MCF 10A (cell line): ENCODE results near the gene SGCD. TPM values are rescaled to one million over a fixed set of nuclear protein-coding genes. Genes with fewer than 3 reads are reported as not detected.
A peak's percentile ranks its signal among the peaks of the same experiment; 100 is the strongest.

Experiments
- BruUV-seq: library from RNA; stranded (reverse); fragments of 400-500 nt; replicated peaks from 2 replicates; lab custom pipeline; 2021; lab: Mats Ljungman, UMichigan
- CTCF ChIA-PET: fragments of 300-600 bp; sonication (Branson Sonifier 250); formaldehyde crosslinking; extraction: SDS; loops from one replicate; lab custom pipeline; 2021; ENCODE audit warnings: antibody characterized with exemption, inconsistent platforms; lab: Yijun Ruan, JAX
- POLR2A ChIA-PET: fragments of 300-600, 350-650 bp; sonication (Branson Sonifier 250); formaldehyde crosslinking; extraction: SDS; loops from one replicate; lab custom pipeline; 2020; ENCODE audit warnings: antibody characterized with exemption, inconsistent platforms; lab: Yijun Ruan, JAX
- DNase-seq: peaks from one replicate; pipeline ENCODE4 v3.0.0-alpha.2; 2018; ENCODE audit not compliant: unreplicated experiment
- H3K27ac Mint-ChIP-seq: one replicate; pipeline ENCODE4 v1.8.0; 2022; ENCODE audit warnings: mild to moderate bottlenecking, low read depth, mixed read lengths; ENCODE audit not compliant: unreplicated experiment
- H3K27me3 Mint-ChIP-seq: one replicate; pipeline ENCODE4 v1.8.0; 2022; ENCODE audit warnings: mixed read lengths; ENCODE audit not compliant: insufficient read depth, unreplicated experiment
- H3K36me3 Mint-ChIP-seq: one replicate; pipeline ENCODE4 v1.8.0; 2022; ENCODE audit warnings: mild to moderate bottlenecking, moderate library complexity, mixed read lengths; ENCODE audit not compliant: insufficient read depth, unreplicated experiment
- H3K4me1 Mint-ChIP-seq: one replicate; pipeline ENCODE4 v1.8.0; 2022; ENCODE audit warnings: mixed read lengths; ENCODE audit not compliant: insufficient read depth, unreplicated experiment
- H3K4me3 Mint-ChIP-seq: one replicate; pipeline ENCODE4 v1.8.0; 2022; ENCODE audit warnings: mild to moderate bottlenecking, moderate library complexity, mixed read lengths; ENCODE audit not compliant: unreplicated experiment
- H3K9me3 Mint-ChIP-seq: one replicate; pipeline ENCODE4 v1.8.0; 2022; ENCODE audit warnings: mixed read lengths; ENCODE audit not compliant: unreplicated experiment
- intact Hi-C: fragments of 100-400 bp; cut with micrococcal nuclease; formaldehyde crosslinking; loops from 2 replicates; pipeline ENCODE4 v1.14.1; 2022
- total RNA-seq: library from RNA; stranded (reverse); gene quantifications from 2 replicates; pipeline ENCODE4 v1.2.3, GENCODE V29; 2022
- TF ChIP-seq, protein P1 (sequence below): fragments of 200-600 bp; IDR thresholded peaks from one replicate; pipeline ENCODE4 v1.8.0; 2022; ENCODE audit warnings: antibody characterized with exemption, mild to moderate bottlenecking; ENCODE audit not compliant: unreplicated experiment

The SGCD gene
- total RNA-seq, 1 experiment from 2014 or later: 0.14 TPM

DNA sequence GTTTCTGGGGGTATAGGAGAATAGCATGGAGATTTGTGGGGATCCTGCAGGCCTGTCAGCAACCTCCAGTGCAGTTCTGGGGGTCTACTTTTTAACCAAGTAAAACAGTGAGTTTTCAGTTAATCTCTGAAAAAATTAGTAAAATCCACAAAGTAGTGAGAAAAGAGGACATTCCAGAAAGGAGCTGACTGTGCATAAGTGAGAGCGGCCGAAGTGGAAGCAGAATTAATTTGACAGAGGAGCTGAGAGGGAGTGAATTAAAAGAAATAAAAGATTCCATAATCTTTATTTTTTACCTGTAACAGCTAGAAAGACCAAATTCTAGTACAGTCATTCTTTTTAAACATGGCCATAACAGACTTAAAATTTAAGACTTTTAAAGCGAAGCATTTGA lies 149.2 kb downstream of the SGCD start:
- intact Hi-C loops: loop anchor here (10.0 kb wide), 2 partner anchors 341 to 531 kb away; no protein-coding TSS in a partner anchor
- POLR2A ChIA-PET: interaction anchor here (0.7 to 2.9 kb wide), 7 partner anchors 12 to 1386 kb away, joined by 3 to 11 read pairs (median 3); no protein-coding TSS in a partner anchor
- Mint-ChIP-seq H3K27me3 (no peaks in the 10 kb centered on the region), H3K27ac (peak overlapping the region; percentile 84), H3K9me3 (no peaks in the 10 kb centered on the region), H3K4me3 (peak overlapping the region; percentile 13), H3K36me3 (peaks cover 5% of the 10 kb centered on the region), H3K4me1 (peaks cover 66% of the 10 kb centered on the region)
- DNase-seq: no peak
- TF ChIP-seq, protein P1, sequence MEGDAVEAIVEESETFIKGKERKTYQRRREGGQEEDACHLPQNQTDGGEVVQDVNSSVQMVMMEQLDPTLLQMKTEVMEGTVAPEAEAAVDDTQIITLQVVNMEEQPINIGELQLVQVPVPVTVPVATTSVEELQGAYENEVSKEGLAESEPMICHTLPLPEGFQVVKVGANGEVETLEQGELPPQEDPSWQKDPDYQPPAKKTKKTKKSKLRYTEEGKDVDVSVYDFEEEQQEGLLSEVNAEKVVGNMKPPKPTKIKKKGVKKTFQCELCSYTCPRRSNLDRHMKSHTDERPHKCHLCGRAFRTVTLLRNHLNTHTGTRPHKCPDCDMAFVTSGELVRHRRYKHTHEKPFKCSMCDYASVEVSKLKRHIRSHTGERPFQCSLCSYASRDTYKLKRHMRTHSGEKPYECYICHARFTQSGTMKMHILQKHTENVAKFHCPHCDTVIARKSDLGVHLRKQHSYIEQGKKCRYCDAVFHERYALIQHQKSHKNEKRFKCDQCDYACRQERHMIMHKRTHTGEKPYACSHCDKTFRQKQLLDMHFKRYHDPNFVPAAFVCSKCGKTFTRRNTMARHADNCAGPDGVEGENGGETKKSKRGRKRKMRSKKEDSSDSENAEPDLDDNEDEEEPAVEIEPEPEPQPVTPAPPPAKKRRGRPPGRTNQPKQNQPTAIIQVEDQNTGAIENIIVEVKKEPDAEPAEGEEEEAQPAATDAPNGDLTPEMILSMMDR: no peak
- no TSS peak for BruUV-seq
- CTCF ChIA-PET: interaction anchor here (0.6 to 2.4 kb wide), 11 partner anchors 11 to 532 kb away, joined by 3 to 10 read pairs (median 3); no protein-coding TSS in a partner anchor

DNA sequence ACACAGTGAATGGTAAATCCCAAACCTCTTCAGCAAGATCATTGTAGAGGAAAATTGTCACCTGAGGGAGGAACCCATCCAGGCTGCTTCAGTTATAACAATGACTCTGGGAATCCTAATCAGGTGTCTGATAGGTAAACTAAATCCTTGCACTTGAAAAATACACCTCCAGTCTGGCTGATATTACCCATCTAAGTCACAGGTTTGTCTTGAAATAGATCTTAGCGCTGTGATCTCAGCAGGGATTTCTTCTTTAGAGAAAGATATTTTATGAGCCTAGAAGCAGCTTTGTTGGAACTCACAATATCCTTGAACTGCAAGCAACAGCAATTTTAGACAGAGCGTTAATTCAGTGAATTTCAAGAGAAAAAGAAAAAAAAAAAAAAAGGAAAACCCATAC lies 149.7 kb downstream of the SGCD start:
- TF ChIP-seq, protein P1: no peak
- Mint-ChIP-seq H3K27ac (peak overlapping the region; percentile 84), H3K4me3 (no peak overlapping the region), H3K4me1 (peaks cover 71% of the 10 kb centered on the region), H3K36me3 (peaks cover 5% of the 10 kb centered on the region), H3K27me3 (no peaks in the 10 kb centered on the region), H3K9me3 (no peaks in the 10 kb centered on the region)
- POLR2A ChIA-PET: interaction anchor here (0.7 to 2.9 kb wide), 7 partner anchors 11 to 1386 kb away, joined by 3 to 11 read pairs (median 3); no protein-coding TSS in a partner anchor
- DNase-seq: no peak
- intact Hi-C loops: loop anchor here (10.0 kb wide), 2 partner anchors 342 to 532 kb away; no protein-coding TSS in a partner anchor
- BruUV-seq: no TSS peak
- CTCF ChIA-PET: interaction anchor here (0.6 to 2.4 kb wide), 5 partner anchors 12 to 533 kb away, joined by 3 to 10 read pairs (median 3); no protein-coding TSS in a partner anchor

DNA sequence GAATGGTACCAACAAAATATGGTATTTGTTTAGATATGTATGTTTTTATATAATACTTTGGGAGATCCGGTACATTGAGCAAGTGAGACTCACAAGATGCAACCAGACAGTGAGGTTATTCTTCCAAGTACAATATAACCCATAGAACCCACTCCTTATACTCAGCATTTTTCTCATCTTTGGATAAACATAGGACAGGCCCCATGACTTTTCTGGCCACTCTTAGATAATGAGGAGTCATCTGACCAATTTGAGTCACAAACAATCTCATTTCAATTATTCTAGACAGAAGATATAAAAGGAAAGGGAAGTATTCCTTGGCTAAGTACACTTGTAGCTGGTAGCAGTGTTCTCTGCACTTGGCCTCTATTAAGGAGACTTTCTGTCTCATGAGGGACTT lies 150.2 kb downstream of the SGCD start:
- ChIA-PET CTCF (interaction anchor here (0.8 kb wide), 1 partner anchor 347 kb away, joined by 4 read pairs; no protein-coding TSS in a partner anchor), POLR2A (no interaction called here)
- TF ChIP-seq, protein P1: no peak
- peaks cover 5% of the 10 kb centered on the region for H3K36me3 Mint-ChIP-seq
- DNase-seq: no peak
- no peaks in the 10 kb centered on the region for H3K9me3 Mint-ChIP-seq
- intact Hi-C loops: loop anchor here (10.0 kb wide), 2 partner anchors 342 to 532 kb away; no protein-coding TSS in a partner anchor
- BruUV-seq: no TSS peak
- H3K27ac Mint-ChIP-seq: peak overlapping the region; percentile 84
- H3K4me1 Mint-ChIP-seq: peaks cover 72% of the 10 kb centered on the region
- H3K27me3 Mint-ChIP-seq: no peaks in the 10 kb centered on the region
- no peak overlapping the region for H3K4me3 Mint-ChIP-seq

DNA sequence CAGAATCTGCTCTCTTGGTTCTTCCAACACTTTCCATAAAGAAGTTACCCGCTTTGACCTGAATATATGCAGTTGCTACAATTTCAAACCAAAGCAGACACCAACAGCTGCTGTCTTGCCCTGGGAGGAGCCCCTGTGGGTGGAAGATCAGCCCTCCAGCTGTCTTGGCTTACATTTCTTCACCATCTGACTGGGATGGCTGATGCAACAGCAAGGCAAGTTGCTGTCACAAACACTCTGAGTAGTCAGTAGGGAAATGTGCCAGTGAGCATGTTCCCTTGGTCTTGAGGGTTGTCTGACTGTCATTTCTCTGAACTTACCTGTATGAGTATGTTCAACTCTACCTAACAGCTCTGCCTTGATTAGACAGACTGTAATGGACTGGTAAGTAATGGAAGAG lies 152.9 kb downstream of the SGCD start:
- peaks cover 51% of the 10 kb centered on the region for H3K4me1 Mint-ChIP-seq
- no peaks in the 10 kb centered on the region for H3K9me3 Mint-ChIP-seq
- TF ChIP-seq, protein P1: no peak
- ChIA-PET POLR2A (interaction anchor here (0.5 to 0.9 kb wide), 2 partner anchors 29 to 73 kb away, joined by 3 read pairs; no protein-coding TSS in a partner anchor), CTCF (interaction anchor here (0.5 to 1.3 kb wide), 3 partner anchors 241 to 1344 kb away, joined by 3 read pairs; no protein-coding TSS in a partner anchor)
- peaks cover 5% of the 10 kb centered on the region for H3K36me3 Mint-ChIP-seq
- peak overlapping the region; percentile 97 for H3K27ac Mint-ChIP-seq
- intact Hi-C loops: loop anchor here (10.0 kb wide), 2 partner anchors 345 to 535 kb away; no protein-coding TSS in a partner anchor
- DNase-seq: peak; percentile 85
- no peaks in the 10 kb centered on the region for H3K27me3 Mint-ChIP-seq
- BruUV-seq: no TSS peak
- H3K4me3 Mint-ChIP-seq: no peak overlapping the region
